Midbrain (tissue), 1 donor: Measurements from ENCODE around the gene SEC23IP.
"Not testable (repeated sequence)": the region's sequence is repeated elsewhere in the genome, so short reads cannot be mapped to it uniquely, and the experiment has no call there.

ENCODE experiments used
- DNase-seq: peaks from one replicate; lab custom pipeline; 2025; lab: John Stamatoyannopoulos, UW

SEC23IP gene

DNA sequence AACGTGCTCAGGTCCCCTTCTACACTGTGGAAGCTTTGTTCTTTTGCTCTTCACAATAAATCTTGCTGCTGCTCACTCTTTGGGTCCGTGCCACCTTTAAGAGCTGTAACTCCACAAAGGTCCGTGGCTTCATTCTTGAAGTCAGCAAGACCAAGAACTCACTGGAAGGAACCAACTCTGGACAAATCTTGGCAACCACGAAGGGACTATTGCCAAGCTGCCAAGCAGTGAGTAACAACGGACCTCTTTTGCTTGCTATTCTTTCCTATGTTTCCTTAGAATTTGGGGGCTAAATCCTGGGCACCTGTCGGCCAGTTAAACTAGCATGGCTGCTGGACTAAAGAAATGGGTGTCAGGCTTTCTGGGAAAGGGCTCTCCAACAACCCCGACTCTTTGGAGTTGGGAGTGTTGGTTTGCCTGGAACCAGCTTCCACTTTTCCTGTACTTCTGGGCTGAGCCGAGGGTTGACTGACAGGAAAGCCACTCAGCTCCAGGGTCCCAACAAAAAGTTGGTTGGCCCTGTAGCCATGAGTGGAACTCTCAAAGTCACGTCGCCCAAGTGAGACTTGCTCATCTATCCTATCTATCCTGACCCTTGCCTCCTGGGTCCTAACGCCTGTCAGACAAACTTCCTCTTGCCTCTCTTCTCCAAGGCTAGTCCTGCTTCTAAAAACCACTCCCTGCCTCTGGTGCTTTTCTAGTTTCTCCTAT is 8.5 kb upstream of the SEC23IP start:
- peak; percentile 3 for DNase-seq

- not testable (repeated sequence) for DNase-seq
Observed at GRCh38 chr10:119886070-119886469, 6.5 kb upstream of the SEC23IP start.

DNA sequence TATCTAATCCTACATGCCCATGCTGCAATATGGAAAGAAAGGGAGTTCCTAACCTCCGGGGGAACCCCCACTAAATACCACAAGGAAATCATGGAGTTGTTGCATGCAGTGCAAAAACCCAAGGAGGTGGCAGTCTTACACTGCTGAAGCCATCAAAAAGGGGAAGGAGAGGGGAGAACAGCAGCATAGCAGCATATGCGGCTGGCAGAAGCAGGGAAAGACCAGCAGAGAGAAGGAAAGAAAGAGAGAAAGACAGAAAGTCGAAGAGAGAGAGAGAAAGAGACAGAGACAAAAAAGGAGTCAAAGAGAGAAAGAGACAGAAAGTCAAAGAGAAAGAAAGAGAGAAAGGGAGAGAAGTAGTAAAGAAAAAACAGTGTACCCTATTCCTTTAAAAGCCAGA is 3.8 kb upstream of the SEC23IP start:
- not testable (repeated sequence) for DNase-seq

GRCh38 chr10:119889201-119889600 is 3.3 kb upstream of the SEC23IP start:
- not testable (repeated sequence) for DNase-seq

- not testable (repeated sequence) for DNase-seq
Observed at GRCh38 chr10:119890307-119890706, 2.2 kb upstream of the SEC23IP start.

DNA sequence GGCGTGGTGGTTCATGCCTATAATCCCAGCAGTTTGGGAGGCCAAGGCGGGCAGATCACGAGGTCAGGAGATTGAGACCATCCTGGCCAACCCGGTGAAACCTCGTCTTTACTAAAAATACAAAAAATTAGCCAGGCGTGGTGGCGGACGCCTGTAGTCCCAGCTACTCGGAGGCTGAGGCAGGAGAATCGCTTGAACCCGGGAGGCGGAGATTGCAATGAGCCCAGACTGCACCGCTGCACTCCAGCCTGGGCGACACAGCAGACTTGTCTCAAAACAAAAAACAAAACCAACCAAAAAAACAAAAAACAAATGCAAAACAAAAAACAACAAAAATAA is 712 bp upstream of the SEC23IP start:
- DNase-seq: not testable (repeated sequence)

DNA sequence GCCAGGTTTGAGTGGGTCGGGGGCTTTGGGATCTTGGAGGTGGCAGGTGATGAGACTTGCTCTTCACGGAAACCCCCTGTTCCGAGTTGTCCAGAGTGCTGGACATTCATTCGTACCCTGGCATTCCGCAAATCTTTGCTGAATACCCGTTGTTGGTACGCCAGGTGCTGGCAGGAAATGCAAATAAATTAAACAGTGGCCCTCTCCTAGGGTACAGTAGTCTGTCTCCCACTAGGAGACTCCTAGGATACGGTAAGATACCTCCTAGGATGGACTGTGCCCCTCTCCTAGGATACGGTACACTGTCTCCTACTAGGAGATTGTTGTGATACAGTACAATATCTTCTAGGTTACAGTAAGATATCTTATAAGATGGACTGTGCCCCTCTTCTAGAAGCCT is 544 bp downstream of the SEC23IP start:
- DNase-seq: no peak

- no peak for DNase-seq
Observed at GRCh38 chr10:119893845-119894427, 1.4 kb downstream of the SEC23IP start.

GRCh38 chr10:119896061-119896655 is 3.6 kb downstream of the SEC23IP start:
- DNase-seq: no peak

GRCh38 chr10:119896937-119897770 is 4.6 kb downstream of the SEC23IP start:
- DNase-seq: peak; percentile 6

DNA sequence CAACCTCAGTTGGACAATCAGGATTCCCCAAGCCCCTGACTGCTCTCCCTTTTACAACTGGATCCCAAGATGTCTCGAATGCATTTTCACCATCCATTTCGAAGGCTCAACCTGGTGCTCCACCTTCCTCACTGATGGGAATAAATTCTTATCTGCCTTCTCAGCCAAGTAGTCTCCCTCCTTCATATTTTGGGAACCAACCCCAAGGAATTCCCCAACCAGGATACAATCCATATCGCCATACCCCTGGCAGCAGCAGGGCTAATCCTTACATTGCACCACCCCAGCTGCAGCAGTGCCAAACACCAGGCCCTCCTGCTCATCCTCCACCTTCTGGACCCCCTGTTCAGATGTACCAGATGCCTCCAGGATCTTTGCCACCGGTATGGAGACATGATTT is 6.0 kb downstream of the SEC23IP start:
- no peak for DNase-seq

DNA sequence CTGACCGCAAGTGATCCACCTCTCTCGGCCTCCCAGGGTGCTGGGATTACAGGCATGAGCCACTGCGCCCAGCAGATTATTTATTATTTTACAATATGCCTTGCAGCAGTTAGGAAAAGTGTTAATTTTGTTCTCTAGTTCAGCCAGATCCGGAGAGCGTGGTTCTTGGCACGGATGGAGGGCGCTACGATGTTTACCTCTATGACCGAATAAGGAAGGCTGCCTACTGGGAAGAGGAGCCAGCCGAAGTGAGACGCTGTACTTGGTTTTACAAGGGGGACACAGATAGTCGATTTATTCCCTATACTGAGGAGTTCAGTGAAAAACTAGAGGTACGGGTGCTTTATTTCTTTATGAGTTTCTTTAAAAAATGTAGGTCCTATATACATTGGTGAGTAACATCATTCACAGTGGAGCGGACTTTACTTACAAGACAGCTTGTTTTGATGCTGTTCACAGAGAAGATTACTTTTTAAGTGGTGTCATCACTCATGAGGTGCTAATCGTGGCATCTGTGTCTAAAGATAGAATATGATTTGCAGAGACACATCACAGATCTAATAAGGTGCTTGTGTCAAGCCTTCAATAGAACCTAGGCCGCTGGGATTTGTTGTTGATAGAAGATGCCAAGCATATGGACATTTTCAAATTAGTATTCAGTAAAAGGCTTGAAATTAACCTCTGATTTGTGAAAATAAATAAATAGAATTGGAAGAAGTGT is 11.6 kb downstream of the SEC23IP start:
- no peak for DNase-seq

- DNase-seq: not testable (repeated sequence)
Observed at GRCh38 chr10:119907695-119908094, 15.2 kb downstream of the SEC23IP start.

GRCh38 chr10:119908166-119908565 is 15.6 kb downstream of the SEC23IP start:
- DNase-seq: no peak

GRCh38 chr10:119910689-119911088 is 18.2 kb downstream of the SEC23IP start:
- no peak for DNase-seq

DNA sequence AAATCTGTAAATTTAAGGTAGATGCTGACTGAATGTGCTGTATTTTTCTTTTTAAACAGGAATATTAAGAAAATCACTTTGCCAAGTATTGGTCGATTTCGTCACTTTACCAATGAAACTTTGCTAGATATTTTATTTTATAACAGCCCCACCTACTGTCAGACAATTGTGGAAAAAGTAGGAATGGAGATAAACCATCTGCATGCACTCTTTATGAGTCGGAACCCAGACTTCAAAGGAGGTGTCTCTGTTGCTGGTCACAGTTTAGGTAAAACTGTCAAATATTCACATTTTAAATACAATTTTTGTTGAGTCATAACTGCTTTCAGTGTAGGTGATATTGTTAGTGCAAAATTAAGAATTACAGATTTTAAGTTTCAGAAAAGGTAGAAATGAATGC is 25.2 kb downstream of the SEC23IP start:
- DNase-seq: no peak

GRCh38 chr10:119919271-119919670 is 26.7 kb downstream of the SEC23IP start:
- no peak for DNase-seq

DNA sequence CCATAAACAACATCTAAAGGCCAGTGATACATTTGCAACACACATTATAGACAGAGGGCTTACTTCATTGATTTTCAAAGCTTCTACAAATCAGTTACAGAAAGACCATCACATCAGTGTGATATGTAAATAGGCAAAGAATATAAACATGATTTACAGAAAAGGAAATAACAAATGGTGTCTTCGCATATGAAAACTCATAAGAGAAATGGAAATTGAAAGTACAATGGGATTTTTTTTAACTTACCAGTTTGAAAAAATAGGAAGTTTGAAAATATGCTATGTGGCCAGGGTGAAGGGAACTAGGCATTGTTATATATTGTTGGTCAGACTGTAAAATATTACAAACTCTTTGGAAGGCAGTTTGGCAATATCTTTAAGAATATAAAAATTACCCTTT is 27.3 kb downstream of the SEC23IP start:
- DNase-seq: no peak

GRCh38 chr10:119928411-119928810 is 35.9 kb downstream of the SEC23IP start:
- no peak for DNase-seq

GRCh38 chr10:119931871-119932270 is 39.3 kb downstream of the SEC23IP start:
- no peak for DNase-seq

GRCh38 chr10:119932631-119933030 is 40.1 kb downstream of the SEC23IP start:
- DNase-seq: no peak

GRCh38 chr10:119933179-119933578 is 40.6 kb downstream of the SEC23IP start:
- peak; percentile 22 for DNase-seq
